Endothelial cell of umbilical vein (primary cell): ENCODE data around the gene CREB3L2. TPM values are rescaled to one million over a fixed set of nuclear protein-coding genes. Genes with fewer than 3 reads are reported as not detected.

Experiments
- BruUV-seq: library from RNA; stranded (reverse); fragments of 400-500 nt; replicated peaks from 2 replicates; lab custom pipeline; 2021; lab: Mats Ljungman, UMichigan
- CTCF ChIA-PET: fragments of 300-600, 350-600 bp; sonication (Branson Sonifier 250); formaldehyde crosslinking; loops from one replicate; lab custom pipeline; 2021; ENCODE audit warnings: antibody characterized with exemption, inconsistent platforms; lab: Charles Lee
- POLR2A ChIA-PET: fragments of 300-600, 350-600 bp; sonication (Branson Sonifier 250); formaldehyde crosslinking; loops from one replicate; lab custom pipeline; 2021; ENCODE audit warnings: antibody characterized with exemption, inconsistent platforms; lab: Charles Lee
- DNase-seq: peaks from one replicate; pipeline ENCODE4 v3.0.0-alpha.2; 2011; ENCODE audit warnings: low read depth, low spot score
- FAIRE-seq: peaks from 2 replicates; lab custom pipeline; 2011; peaks lifted over from hg19 to GRCh38; lab: Jason Lieb, UNC
- H2AFZ ChIP-seq: 2 replicates; pipeline ENCODE4 v1.6.0; 2012; ENCODE audit warnings: low read depth, low read length, control low read depth, inconsistent platforms
- H3K27ac ChIP-seq: 2 replicates; pipeline ENCODE4 v1.5.1; 2011; ENCODE audit warnings: low read depth, mild to moderate bottlenecking, control low read depth, low read length, moderate library complexity; ENCODE audit not compliant: insufficient read depth
- H3K27me3 ChIP-seq, 2 experiments: 2 replicates each; pipeline versions ENCODE4 v1.6.0 to v1.6.1; 2011; ENCODE audit warnings: low read length in 2 of 2, mixed read lengths in 1 of 2; ENCODE audit not compliant: control insufficient read depth in 2 of 2, insufficient read depth in 2 of 2
- H3K36me3 ChIP-seq, 2 experiments: 2 replicates in 1 of 2; 3 replicates in 1 of 2; pipeline ENCODE4 v1.5.1; 2011; ENCODE audit warnings: low read length in 2 of 2, mild to moderate bottlenecking in 1 of 2, moderate library complexity in 1 of 2; ENCODE audit not compliant: control insufficient read depth in 2 of 2, insufficient read depth in 2 of 2; ENCODE audit errors: extremely low read depth in 1 of 2
- H3K4me1 ChIP-seq: 3 replicates; pipeline ENCODE4 v1.5.1; 2011; ENCODE audit warnings: mild to moderate bottlenecking, low read length; ENCODE audit not compliant: control insufficient read depth, insufficient read depth; ENCODE audit errors: extremely low read depth
- H3K4me2 ChIP-seq: 2 replicates; pipeline ENCODE4 v1.6.1; 2011; ENCODE audit warnings: low read length, control low read depth, mixed read lengths; ENCODE audit not compliant: insufficient read depth
- H3K4me3 ChIP-seq, 3 experiments: fragments of 200-600 bp in 1 of 3; sonication (generic), shearing (Covaris generic) in 1 of 3; replicated peaks in 1 of 3; 2 replicates each; pipeline ENCODE4 v1.5.1; 2011 to 2016; ENCODE audit warnings: control low read depth in 3 of 3, low read length in 3 of 3, mild to moderate bottlenecking in 2 of 3, inconsistent platforms in 1 of 3, low read depth in 1 of 3, moderate library complexity in 1 of 3; ENCODE audit not compliant: insufficient read depth in 1 of 3
- H3K79me2 ChIP-seq: 2 replicates; pipeline ENCODE4 v1.6.0; 2012; ENCODE audit warnings: low read length, inconsistent platforms; ENCODE audit not compliant: control insufficient read depth, insufficient read depth
- H3K9ac ChIP-seq: replicated peaks from 2 replicates; pipeline ENCODE3; 2011; ENCODE audit warnings: low read length, control low read depth; ENCODE audit not compliant: insufficient read depth; ENCODE audit errors: extremely low read depth
- H3K9me1 ChIP-seq: replicated peaks from 3 replicates; pipeline ENCODE4 v1.6.0; 2011; ENCODE audit warnings: mild to moderate bottlenecking, low read length; ENCODE audit not compliant: control insufficient read depth, insufficient read depth; ENCODE audit errors: extremely low read depth
- H3K9me3 ChIP-seq: replicated peaks from 2 replicates; pipeline ENCODE4 v1.5.1; 2012; ENCODE audit warnings: low read length, inconsistent platforms; ENCODE audit not compliant: control insufficient read depth, insufficient read depth
- H4K20me1 ChIP-seq: replicated peaks from 2 replicates; pipeline ENCODE3; 2011; ENCODE audit warnings: mild to moderate bottlenecking, low read length; ENCODE audit not compliant: control insufficient read depth, insufficient read depth; ENCODE audit errors: extremely low read depth
- CTCF ChIP-seq, 2 donors: IDR thresholded peaks; 1 replicate in 1 of 2; 2 replicates in 1 of 2; pipeline ENCODE4 v1.5.1; 2011; ENCODE audit warnings: low read length in 2 of 2, mild to moderate bottlenecking in 2 of 2, moderate library complexity in 2 of 2, control low read depth in 1 of 2, inconsistent platforms in 1 of 2, low read depth in 1 of 2; ENCODE audit not compliant: insufficient read depth in 1 of 2; ENCODE audit errors: extremely low read depth in 1 of 2
- EZH2 ChIP-seq: IDR thresholded peaks from 2 replicates; pipeline ENCODE4 v1.6.1; 2012; ENCODE audit warnings: borderline replicate concordance, low read depth, mild to moderate bottlenecking, moderate library complexity, low read length, inconsistent platforms; ENCODE audit not compliant: severe bottlenecking
- FOS ChIP-seq: IDR thresholded peaks from 2 replicates; pipeline ENCODE4 v1.6.1; 2011; ENCODE audit warnings: mild to moderate bottlenecking, low read length, moderate library complexity, borderline replicate concordance; ENCODE audit not compliant: insufficient read depth
- GATA2 ChIP-seq: IDR thresholded peaks from 2 replicates; pipeline ENCODE4 v1.7.0; 2011; ENCODE audit warnings: low read depth, mild to moderate bottlenecking, moderate library complexity, mixed read lengths, low read length; ENCODE audit not compliant: insufficient read length, insufficient read depth
- JUN ChIP-seq: IDR thresholded peaks from 2 replicates; pipeline ENCODE4 v1.6.1; 2011; ENCODE audit warnings: borderline replicate concordance, low read depth; ENCODE audit not compliant: insufficient read length, insufficient read depth
- MAX ChIP-seq: IDR thresholded peaks from 2 replicates; pipeline ENCODE4 v1.6.1; 2011; ENCODE audit not compliant: insufficient read depth, insufficient read length
- MYC ChIP-seq: IDR thresholded peaks from one replicate; pipeline ENCODE4 v1.6.1; 2011; ENCODE audit warnings: mild to moderate bottlenecking, low read depth, low read length
- POLR2A ChIP-seq: IDR thresholded peaks from 2 replicates; pipeline ENCODE4 v1.6.1; 2012; ENCODE audit warnings: low read depth, mild to moderate bottlenecking, control low read depth, low read length
- POLR2AphosphoS5 ChIP-seq: IDR thresholded peaks from 2 replicates; pipeline ENCODE4 v1.6.1; 2012; ENCODE audit warnings: low read depth, mild to moderate bottlenecking, control low read depth, low read length, moderate library complexity; ENCODE audit not compliant: insufficient read depth
- dilution Hi-C: fragments of 300-500 bp; cut with MboI; formaldehyde crosslinking; loops from one replicate; pipeline ENCODE4 v1.15.0; 2019; ENCODE audit warnings: low sequenced_read_pairs; ENCODE audit not compliant: extremely low pct_ligation_motif_present
- intact Hi-C: fragments of 100-400 bp; cut with micrococcal nuclease; formaldehyde crosslinking; loops from one replicate; pipeline ENCODE4 v1.10.0; 2022
- polyA plus RNA-seq, 4 experiments: library from polyadenylated mRNA; depleted of rRNA in 3 of 4; stranded (reverse) in 3 of 4; unstranded in 1 of 4; fragments of >200 nt; gene quantifications; 2 replicates each; pipeline versions ENCODE4 v1.2.1 to v1.2.3, GENCODE V29; 2011 to 2012; ENCODE audit warnings: missing spikeins in 1 of 4
- total RNA-seq: library from RNA; stranded (reverse); gene quantifications from 2 replicates; pipeline ENCODE4 v1.2.3, GENCODE V29; 2021

CREB3L2 gene
- total and polyA plus RNA-seq, 2 donors (not counting 3 experiments of a cell fraction or from before 2014, with no cell fraction given): 32.1 to 93.4 TPM

- no peak for TF ChIP-seq MAX
- no peak for TF ChIP-seq JUN
- no peak for TF ChIP-seq GATA2
- TF ChIP-seq FOS: no peak
- TF ChIP-seq POLR2AphosphoS5: no peak
- TF ChIP-seq EZH2: no peak
- no peak for TF ChIP-seq MYC
- no peak for TF ChIP-seq CTCF (IDR thresholded peaks at IDR 0.05; ENCODE audit: extremely low read depth in 1 of 2, insufficient read depth in 1 of 2, low read depth in 1 of 2, low read length in 2 of 2)
- TF ChIP-seq POLR2A: no peak
- dilution Hi-C loops (no loop called here), intact Hi-C loops (no loop called here)
- no peak overlapping the region for H3K27ac ChIP-seq
- H3K36me3 ChIP-seq: no peaks in the 10 kb centered on the region
- no peaks in the 10 kb centered on the region for H4K20me1 ChIP-seq
- ChIA-PET CTCF (interaction anchor here (0.9 to 2.8 kb wide), 3 partner anchors 16 to 714 kb away, joined by 3 to 9 read pairs (median 8); no protein-coding TSS in a partner anchor), POLR2A (no interaction called here)
- no peak overlapping the region for H3K9ac ChIP-seq
- H3K4me3 ChIP-seq: no peak overlapping the region
- no peaks in the 10 kb centered on the region for H3K9me3 ChIP-seq
- no peak overlapping the region for H3K4me2 ChIP-seq
- H3K27me3 ChIP-seq: no peaks in the 10 kb centered on the region
- no TSS peak for BruUV-seq
- FAIRE-seq (no peak), DNase-seq (no peak)
- H3K79me2 ChIP-seq: no peaks in the 10 kb centered on the region
- H2AFZ ChIP-seq: no peak overlapping the region
- no peaks in the 10 kb centered on the region for H3K4me1 ChIP-seq
- no peaks in the 10 kb centered on the region for H3K9me1 ChIP-seq
These were observed 22.9 kb upstream of the CREB3L2 start for GRCh38 chr7:138024765-138025164.
